ENCODE data around the gene ZFAND3.
A peak's percentile ranks its signal among the peaks of the same experiment; 100 is the strongest.
"Not testable (repeated sequence)": the region's sequence is repeated elsewhere in the genome, so short reads cannot be mapped to it uniquely, and the experiment has no call there.

Gene ZFAND3

GRCh38 chr6:37972994-37973757 is 153.6 kb downstream of the ZFAND3 start:
- no peak for DNase-seq (ENCODE audit: low spot score)

GRCh38 chr6:37974381-37974780 is 154.9 kb downstream of the ZFAND3 start:
- no peak for DNase-seq (ENCODE audit: low spot score)

- DNase-seq (ENCODE audit: low spot score) = no peak
Measured at GRCh38 chr6:37974943-37975342, 155.4 kb downstream of the ZFAND3 start.

GRCh38 chr6:37977715-37978114 is 158.2 kb downstream of the ZFAND3 start:
- DNase-seq (ENCODE audit: low spot score) = no peak

- no peak for DNase-seq (ENCODE audit: low spot score)
Measured at GRCh38 chr6:37979392-37980221, 160.1 kb downstream of the ZFAND3 start.

GRCh38 chr6:37980222-37980595 is 160.7 kb downstream of the ZFAND3 start:
- no peak for DNase-seq (ENCODE audit: low spot score)

GRCh38 chr6:37981626-37982025 is 162.1 kb downstream of the ZFAND3 start:
- no peak for DNase-seq (ENCODE audit: low spot score)

GRCh38 chr6:37982317-37982716 is 162.8 kb downstream of the ZFAND3 start:
- no peak for DNase-seq (ENCODE audit: low spot score)

GRCh38 chr6:37983720-37984501 is 164.4 kb downstream of the ZFAND3 start:
- DNase-seq (ENCODE audit: low spot score) = no peak

- DNase-seq (ENCODE audit: low spot score) = no peak
Measured at GRCh38 chr6:37984578-37984977, 165.1 kb downstream of the ZFAND3 start.

GRCh38 chr6:37985355-37985754 is 165.8 kb downstream of the ZFAND3 start:
- no peak for DNase-seq (ENCODE audit: low spot score)

- DNase-seq (ENCODE audit: low spot score) = peak; percentile 38
Measured at GRCh38 chr6:37987018-37987417, 167.5 kb downstream of the ZFAND3 start.

GRCh38 chr6:37987559-37987958 is 168.0 kb downstream of the ZFAND3 start:
- no peak for DNase-seq (ENCODE audit: low spot score)

GRCh38 chr6:37988127-37988526 is 168.6 kb downstream of the ZFAND3 start:
- no peak for DNase-seq (ENCODE audit: low spot score)

- no peak for DNase-seq (ENCODE audit: low spot score)
Measured at GRCh38 chr6:37988696-37989095, 169.2 kb downstream of the ZFAND3 start.

- DNase-seq (ENCODE audit: low spot score) = peak; percentile 63
Measured at GRCh38 chr6:37990762-37991525, 171.4 kb downstream of the ZFAND3 start.

- no peak for DNase-seq (ENCODE audit: low spot score)
Measured at GRCh38 chr6:37992749-37993148, 173.2 kb downstream of the ZFAND3 start.

- not testable (repeated sequence) for DNase-seq (ENCODE audit: low spot score)
Measured at GRCh38 chr6:37993194-37993593, 173.7 kb downstream of the ZFAND3 start.

- no peak for DNase-seq (ENCODE audit: low spot score)
Measured at GRCh38 chr6:37993596-37993995, 174.1 kb downstream of the ZFAND3 start.

GRCh38 chr6:37994223-37994622 is 174.7 kb downstream of the ZFAND3 start:
- DNase-seq (ENCODE audit: low spot score) = peak; percentile 39

- DNase-seq (ENCODE audit: low spot score) = no peak
Measured at GRCh38 chr6:37998366-37998765, 178.8 kb downstream of the ZFAND3 start.

GRCh38 chr6:38001386-38001785 is 181.9 kb downstream of the ZFAND3 start:
- no peak for DNase-seq (ENCODE audit: low spot score)
